IMR-90 (cell line): ENCODE measurements around the gene TSPAN14.

ENCODE experiments used
- BHLHE40 ChIP-seq: fragments of 150-350 bp; IDR thresholded peaks from 2 replicates; pipeline ENCODE4 v1.6.1; 2016; ENCODE audit warnings: mild to moderate bottlenecking, low read depth, low read length
- MXI1 ChIP-seq: IDR thresholded peaks from 2 replicates; pipeline ENCODE4 v1.6.1; 2012; ENCODE audit warnings: low read depth, mild to moderate bottlenecking, low read length, moderate library complexity, borderline replicate concordance
- POLR2A ChIP-seq: IDR thresholded peaks from 2 replicates; pipeline ENCODE4 v1.6.1; 2012; ENCODE audit warnings: mild to moderate bottlenecking, low read depth, low read length
- RFX5 ChIP-seq: IDR thresholded peaks from 2 replicates; pipeline ENCODE4 v1.8.0; 2012; ENCODE audit warnings: low read depth, mild to moderate bottlenecking, low read length, moderate library complexity
- TF ChIP-seq, protein P1 (sequence below): conservative IDR thresholded peaks from 2 replicates; pipeline ENCODE4 v1.5.1; 2012; ENCODE audit warnings: mild to moderate bottlenecking, low read depth, low read length, improper control_type of control experiment
- TF ChIP-seq, protein P2 (sequence below): fragments of 150-350 bp; IDR thresholded peaks from 2 replicates; pipeline ENCODE4 v1.6.1; 2017; ENCODE audit warnings: mild to moderate bottlenecking, antibody characterized with exemption, low read length, low read depth

DNA sequence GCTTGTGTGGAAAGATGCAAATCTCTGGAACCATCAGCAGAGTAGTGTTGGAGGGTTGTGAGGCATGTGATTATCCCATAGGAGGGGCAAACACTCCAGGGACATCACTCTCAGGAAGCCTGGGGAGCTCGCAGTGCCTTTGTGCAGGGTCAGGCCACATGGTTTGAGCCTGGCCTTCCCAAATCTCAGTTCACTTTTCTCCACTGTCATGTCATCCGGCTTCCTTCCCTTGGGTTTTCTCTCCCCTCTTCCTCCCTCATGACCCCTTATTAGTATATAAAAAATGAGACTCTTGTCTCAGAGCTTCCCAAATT lies 20.4 kb downstream of the TSPAN14 start:
- TF ChIP-seq, protein P1, sequence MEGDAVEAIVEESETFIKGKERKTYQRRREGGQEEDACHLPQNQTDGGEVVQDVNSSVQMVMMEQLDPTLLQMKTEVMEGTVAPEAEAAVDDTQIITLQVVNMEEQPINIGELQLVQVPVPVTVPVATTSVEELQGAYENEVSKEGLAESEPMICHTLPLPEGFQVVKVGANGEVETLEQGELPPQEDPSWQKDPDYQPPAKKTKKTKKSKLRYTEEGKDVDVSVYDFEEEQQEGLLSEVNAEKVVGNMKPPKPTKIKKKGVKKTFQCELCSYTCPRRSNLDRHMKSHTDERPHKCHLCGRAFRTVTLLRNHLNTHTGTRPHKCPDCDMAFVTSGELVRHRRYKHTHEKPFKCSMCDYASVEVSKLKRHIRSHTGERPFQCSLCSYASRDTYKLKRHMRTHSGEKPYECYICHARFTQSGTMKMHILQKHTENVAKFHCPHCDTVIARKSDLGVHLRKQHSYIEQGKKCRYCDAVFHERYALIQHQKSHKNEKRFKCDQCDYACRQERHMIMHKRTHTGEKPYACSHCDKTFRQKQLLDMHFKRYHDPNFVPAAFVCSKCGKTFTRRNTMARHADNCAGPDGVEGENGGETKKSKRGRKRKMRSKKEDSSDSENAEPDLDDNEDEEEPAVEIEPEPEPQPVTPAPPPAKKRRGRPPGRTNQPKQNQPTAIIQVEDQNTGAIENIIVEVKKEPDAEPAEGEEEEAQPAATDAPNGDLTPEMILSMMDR, result no peak
- no peak for TF ChIP-seq POLR2A
- TF ChIP-seq BHLHE40, result no peak
- TF ChIP-seq, protein P2, sequence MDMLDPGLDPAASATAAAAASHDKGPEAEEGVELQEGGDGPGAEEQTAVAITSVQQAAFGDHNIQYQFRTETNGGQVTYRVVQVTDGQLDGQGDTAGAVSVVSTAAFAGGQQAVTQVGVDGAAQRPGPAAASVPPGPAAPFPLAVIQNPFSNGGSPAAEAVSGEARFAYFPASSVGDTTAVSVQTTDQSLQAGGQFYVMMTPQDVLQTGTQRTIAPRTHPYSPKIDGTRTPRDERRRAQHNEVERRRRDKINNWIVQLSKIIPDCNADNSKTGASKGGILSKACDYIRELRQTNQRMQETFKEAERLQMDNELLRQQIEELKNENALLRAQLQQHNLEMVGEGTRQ, result no peak
- TF ChIP-seq RFX5, result no peak
- no peak for TF ChIP-seq MXI1
